Esophagus squamous epithelium (tissue), 5 donors: Measurements from ENCODE around the gene TFB1M. TPM values are rescaled to one million over a fixed set of nuclear protein-coding genes. Genes with fewer than 3 reads are reported as not detected.

Experiments
- DNase-seq: peaks from one replicate; lab custom pipeline; 2025; lab: John Stamatoyannopoulos, UW
- H3K27ac ChIP-seq, 4 donors: fragments of 200-600 bp; sonication (generic); one replicate each; pipeline ENCODE4 v1.5.1; 2016 to 2019; ENCODE audit warnings: mild to moderate bottlenecking in 1 of 4
- H3K27me3 ChIP-seq, 4 donors: fragments of 200-600 bp; sonication (generic); 1 replicate in 3 of 4; 2 replicates in 1 of 4; pipeline versions ENCODE4 v1.5.1 to v1.6.0; 2017 to 2021; ENCODE audit warnings: antibody characterized with exemption in 1 of 4
- H3K36me3 ChIP-seq, 3 donors: fragments of 200-600 bp; sonication (generic); one replicate each; pipeline ENCODE4 v1.5.1; 2016 to 2019
- H3K4me1 ChIP-seq, 3 donors: fragments of 200-600 bp; sonication (generic); one replicate each; pipeline ENCODE4 v1.5.1; 2017 to 2019
- H3K4me3 ChIP-seq, 4 donors: fragments of 200-600 bp; sonication (generic); 1 replicate in 3 of 4; 2 replicates in 1 of 4; pipeline ENCODE4 v1.5.1; 2016 to 2019; ENCODE audit warnings: mild to moderate bottlenecking in 2 of 4, moderate library complexity in 1 of 4
- H3K9me3 ChIP-seq, 3 donors: fragments of 200-600 bp; sonication (generic); one replicate each; pipeline ENCODE4 v1.5.1; 2016 to 2019
- CTCF ChIP-seq, 6 experiments: fragments of 450-650 bp in 4 of 6; fragments of 200-600 bp in 2 of 6; sonication (generic) in 2 of 6; IDR thresholded peaks; one replicate each; pipeline ENCODE4 v1.5.1; 2016 to 2019; ENCODE audit warnings: antibody characterized with exemption in 6 of 6, mild to moderate bottlenecking in 4 of 6, moderate library complexity in 4 of 6
- POLR2A ChIP-seq, 4 donors: fragments of 450-650 bp; IDR thresholded peaks; one replicate each; pipeline ENCODE4 v1.6.1; 2017; ENCODE audit warnings: antibody characterized with exemption in 4 of 4, mild to moderate bottlenecking in 4 of 4, moderate library complexity in 3 of 4
- WGBS, 2 donors: methylation state at CpG; one replicate each; pipeline ENCODE4 v1.1.5; 2018; 5-methylcytosine and 5-hydroxymethylcytosine counted together
- intact Hi-C: fragments of 100-400 bp; cut with DNase I; formaldehyde crosslinking; loops from one replicate; pipeline ENCODE4 v1.15.0; 2022
- total RNA-seq, 4 donors: library from RNA; depleted of rRNA; stranded (reverse); fragments of >200 nt; gene quantifications; one replicate each; pipeline ENCODE4 v1.1.0, GENCODE V29; 2016
- donor health status: DM: yes; HTN: yes; CAD: no.

TFB1M gene
- total RNA-seq, 4 donors from 2014 or later, result 11.2 to 15.6 (median 11.4) TPM

DNA sequence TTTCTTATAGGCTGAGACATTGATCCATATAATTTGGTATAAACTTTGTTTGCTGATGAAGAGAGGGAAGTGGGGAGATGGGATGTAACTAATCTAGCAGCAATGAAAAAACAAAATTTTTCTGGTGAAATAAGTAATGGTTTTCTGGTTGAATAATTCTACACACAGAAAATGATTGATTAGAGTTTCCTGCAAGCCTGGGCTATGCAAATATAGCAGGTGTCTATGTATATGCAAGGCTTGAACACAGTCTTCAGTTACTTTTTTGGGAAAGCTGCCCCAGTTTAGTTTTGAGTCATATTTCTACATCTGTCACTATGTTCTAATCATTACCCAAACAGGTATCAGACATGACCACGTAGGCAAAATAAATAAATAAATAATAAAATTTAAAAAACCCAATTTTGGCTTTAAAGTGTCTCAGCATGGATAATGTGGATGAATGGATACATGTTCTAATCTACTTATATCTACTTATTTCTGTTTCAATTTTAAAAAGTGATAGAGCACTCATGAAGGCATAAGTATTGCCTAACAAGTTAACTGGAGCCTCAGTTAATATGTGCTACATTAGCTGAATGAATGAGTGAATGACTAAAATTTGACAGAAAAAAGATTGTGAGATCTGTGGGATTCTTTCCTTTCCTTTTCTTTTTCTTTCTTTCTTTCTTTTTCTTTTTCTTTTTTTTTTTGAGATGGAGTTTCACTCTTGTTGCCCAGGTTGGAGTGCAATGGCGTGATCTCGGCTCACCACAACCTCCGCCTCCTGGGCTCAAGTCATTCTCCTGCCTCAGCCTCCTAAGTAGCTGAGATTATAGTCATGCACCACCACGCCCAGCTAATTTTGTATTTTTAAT is 37.2 kb upstream of the TFB1M start:
- H3K36me3 ChIP-seq, result no peaks in the 10 kb centered on the region

GRCh38 chr6:155349956-155350355 is 35.7 kb upstream of the TFB1M start:
- no peaks in the 10 kb centered on the region for H3K4me1 ChIP-seq
- intact Hi-C loops, result no loop called here
- H3K27me3 ChIP-seq, result no peaks in the 10 kb centered on the region
- H3K9me3 ChIP-seq, result peaks cover 0 to 28% (median 14%) of the 10 kb centered on the region in 3 donors
- no peak overlapping the region for H3K4me3 ChIP-seq
- H3K27ac ChIP-seq, result no peak overlapping the region
- no peak for TF ChIP-seq POLR2A (IDR thresholded peaks at IDR 0.05)
- no peaks in the 10 kb centered on the region for H3K36me3 ChIP-seq
- no peak for DNase-seq
- WGBS, 2 donors, result 100% methylated on average over 1 of the region's 6 CpGs; no CpG with 5 or more reads in 1 of the 2 donors

More for the DNA sequence above, 37.2 kb upstream of the TFB1M start:
- intact Hi-C loops, result no loop called here
- 73 to 78% methylated on average over 5 of the region's 5 CpGs for WGBS, 2 donors
- H3K27ac ChIP-seq, result no peak overlapping the region
- H3K4me3 ChIP-seq, result no peak overlapping the region
- peaks cover 0 to 22% (median 14%) of the 10 kb centered on the region in 3 donors for H3K9me3 ChIP-seq
- H3K4me1 ChIP-seq, result no peaks in the 10 kb centered on the region
- no peaks in the 10 kb centered on the region for H3K27me3 ChIP-seq
- TF ChIP-seq POLR2A (IDR thresholded peaks at IDR 0.05) (no peak), CTCF (IDR thresholded peaks at IDR 0.05) (no peak)
- DNase-seq, result no peak

DNA sequence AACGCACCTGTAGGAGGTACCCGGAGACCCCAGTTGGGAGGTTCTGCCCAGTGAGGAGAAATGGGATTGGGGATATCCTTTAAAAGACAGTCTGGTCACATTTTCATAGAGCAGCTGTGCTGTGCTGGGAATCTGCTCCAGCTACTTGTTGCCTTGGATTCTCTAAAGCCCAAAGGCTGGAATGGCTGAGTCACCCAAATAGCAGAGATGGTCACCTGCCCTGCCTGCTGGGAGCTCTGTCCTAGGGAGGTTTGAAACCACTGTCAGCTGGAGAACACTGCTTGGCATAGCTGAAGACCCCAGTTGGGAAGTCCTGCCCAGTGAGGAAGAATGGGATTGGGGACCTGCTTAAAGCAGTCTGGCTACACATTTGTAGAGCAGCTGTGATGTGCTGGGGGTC is 34.8 kb upstream of the TFB1M start:
- H3K27me3 ChIP-seq, result no peaks in the 10 kb centered on the region
- H3K9me3 ChIP-seq, result peaks cover 0 to 20% (median 6%) of the 10 kb centered on the region in 3 donors
- H3K27ac ChIP-seq, result no peak overlapping the region
- no peak overlapping the region for H3K4me3 ChIP-seq
- no peaks in the 10 kb centered on the region for H3K36me3 ChIP-seq
- no peak for DNase-seq
- no peaks in the 10 kb centered on the region for H3K4me1 ChIP-seq
- no peak for TF ChIP-seq CTCF (IDR thresholded peaks at IDR 0.05)
- TF ChIP-seq POLR2A (IDR thresholded peaks at IDR 0.05), result no peak
- 83 to 100% methylated on average over 1 to 2 of the region's 2 CpGs for WGBS, 2 donors
- intact Hi-C loops, result no loop called here

GRCh38 chr6:155347800-155348199 is 33.5 kb upstream of the TFB1M start:
- Histone ChIP-seq H3K9me3 (peaks cover 0 to 7% (median 0%) of the 10 kb centered on the region in 3 donors), H3K4me1 (no peaks in the 10 kb centered on the region), H3K27ac (no peak overlapping the region), H3K27me3 (no peaks in the 10 kb centered on the region), H3K36me3 (no peaks in the 10 kb centered on the region), H3K4me3 (no peak overlapping the region)
- 43 to 63% methylated on average over 1 of the region's 1 CpG for WGBS, 2 donors
- TF ChIP-seq POLR2A (IDR thresholded peaks at IDR 0.05) (no peak), CTCF (IDR thresholded peaks at IDR 0.05) (no peak)
- intact Hi-C loops, result no loop called here
- no peak for DNase-seq

GRCh38 chr6:155346957-155347356 is 32.7 kb upstream of the TFB1M start:
- Histone ChIP-seq H3K27ac (no peak overlapping the region), H3K4me1 (no peaks in the 10 kb centered on the region), H3K4me3 (no peak overlapping the region), H3K9me3 (peaks cover 0 to 6% (median 0%) of the 10 kb centered on the region in 3 donors), H3K36me3 (no peaks in the 10 kb centered on the region), H3K27me3 (no peaks in the 10 kb centered on the region)
- intact Hi-C loops, result no loop called here
- TF ChIP-seq POLR2A (IDR thresholded peaks at IDR 0.05), result no peak
- TF ChIP-seq CTCF (IDR thresholded peaks at IDR 0.05), result no peak
- DNase-seq, result no peak
